ENCODE results near the gene POLR2L.

POLR2L gene

GRCh38 chr11:829847-830294, 12.5 kb downstream of the POLR2L start:
- no peak for TF ChIP-seq EZH2phosphoT487 (IDR thresholded peaks at IDR 0.05; ENCODE audit: low read length)
- TF ChIP-seq EZH2 (optimal IDR thresholded peaks at IDR 0.05; ENCODE audit: low read depth, low read length): no peak
- TF ChIP-seq CTCF (IDR thresholded peaks at IDR 0.05; ENCODE audit: low read length): no peak
- DNase-seq: no peak
- Histone ChIP-seq H4K20me1 (ENCODE audit: insufficient read depth, low read length) (no peaks in the 10 kb centered on the region), H3K4me3 (ENCODE audit: low read length) (peak overlapping the region; percentile 47), H3K9me2 (replicated peaks; ENCODE audit: insufficient read depth, low read length) (no peaks in the 10 kb centered on the region), H3K27ac (ENCODE audit: low read length) (no peak overlapping the region), H2AFZ (ENCODE audit: low read length) (peak overlapping the region; percentile 15; the same call in 1 of the 2 replicates), H3K9ac (ENCODE audit: low read length) (no peak overlapping the region; the same call in 1 of the 2 replicates), H3K79me2 (ENCODE audit: low read length) (peaks cover 6% of the 10 kb centered on the region), H3K4me2 (ENCODE audit: low read depth, low read length) (peak overlapping the region; percentile 85), H3K27me3 (replicated peaks; ENCODE audit: insufficient read depth, low read length) (peaks cover 15% of the 10 kb centered on the region), H3F3A (ENCODE audit: insufficient read depth, low read length) (peaks cover 8% of the 10 kb centered on the region), H3K9me3 (replicated peaks; ENCODE audit: insufficient read depth, low read length) (no peaks in the 10 kb centered on the region), H3K4me1 (ENCODE audit: low read length) (peaks cover 25% of the 10 kb centered on the region), H3K36me3 (replicated peaks; ENCODE audit: insufficient read depth, low read length) (no peaks in the 10 kb centered on the region)

DNA sequence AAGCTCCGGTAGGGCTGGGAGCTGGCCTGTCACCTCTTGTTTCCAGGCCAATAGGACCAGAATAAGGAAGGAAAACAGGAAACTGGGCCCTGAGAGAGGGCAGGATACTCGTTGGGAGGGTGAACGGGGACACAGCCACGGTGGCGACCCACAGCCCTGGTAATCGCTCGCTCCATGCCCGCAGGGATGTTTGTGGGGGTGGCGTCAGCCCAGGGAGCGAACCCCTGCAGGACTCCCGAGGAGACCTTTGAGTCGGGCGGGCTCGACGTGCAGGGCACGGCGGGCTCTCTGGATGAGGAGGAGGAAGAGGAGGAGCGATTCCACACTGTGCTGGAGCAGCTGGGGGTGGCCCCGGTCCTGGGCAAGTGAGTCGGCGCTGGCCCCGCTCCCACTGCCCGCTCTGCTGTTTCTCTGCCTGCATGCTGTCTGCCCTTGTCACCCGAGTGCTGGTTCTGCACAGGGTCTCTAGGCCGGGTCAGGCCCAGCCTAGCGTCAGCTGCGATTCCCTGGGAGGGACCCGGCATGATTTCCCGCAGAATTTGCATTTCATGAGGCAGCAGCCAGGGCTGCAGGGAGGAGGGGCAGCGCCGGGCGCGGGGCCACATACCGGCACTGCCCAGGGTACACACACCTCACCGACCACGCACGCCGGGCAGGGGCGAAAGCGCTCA, 13.0 kb downstream of the POLR2L start:
- peaks cover 15% of the 10 kb centered on the region for H3K27me3 ChIP-seq (replicated peaks; ENCODE audit: insufficient read depth, low read length)
- peaks cover 8% of the 10 kb centered on the region for H3F3A ChIP-seq (ENCODE audit: insufficient read depth, low read length)
- peak overlapping the region; percentile 47 for H3K4me3 ChIP-seq (ENCODE audit: low read length)
- H3K4me2 ChIP-seq (ENCODE audit: low read depth, low read length): peak overlapping the region; percentile 85
- H3K27ac ChIP-seq (ENCODE audit: low read length): no peak overlapping the region
- peaks cover 6% of the 10 kb centered on the region for H3K79me2 ChIP-seq (ENCODE audit: low read length)
- H4K20me1 ChIP-seq (ENCODE audit: insufficient read depth, low read length): no peaks in the 10 kb centered on the region
- peaks cover 25% of the 10 kb centered on the region for H3K4me1 ChIP-seq (ENCODE audit: low read length)
- H3K9ac ChIP-seq (ENCODE audit: low read length): no peak overlapping the region; the same call in 1 of the 2 replicates
- peak overlapping the region; percentile 15; the same call in 1 of the 2 replicates for H2AFZ ChIP-seq (ENCODE audit: low read length)
- TF ChIP-seq EZH2 (optimal IDR thresholded peaks at IDR 0.05; ENCODE audit: low read depth, low read length) (no peak), EZH2phosphoT487 (IDR thresholded peaks at IDR 0.05; ENCODE audit: low read length) (no peak), CTCF (IDR thresholded peaks at IDR 0.05; ENCODE audit: low read length) (no peak)
- no peaks in the 10 kb centered on the region for H3K9me2 ChIP-seq (replicated peaks; ENCODE audit: insufficient read depth, low read length)
- DNase-seq: no peak
- no peaks in the 10 kb centered on the region for H3K9me3 ChIP-seq (replicated peaks; ENCODE audit: insufficient read depth, low read length)
- no peaks in the 10 kb centered on the region for H3K36me3 ChIP-seq (replicated peaks; ENCODE audit: insufficient read depth, low read length)

DNA sequence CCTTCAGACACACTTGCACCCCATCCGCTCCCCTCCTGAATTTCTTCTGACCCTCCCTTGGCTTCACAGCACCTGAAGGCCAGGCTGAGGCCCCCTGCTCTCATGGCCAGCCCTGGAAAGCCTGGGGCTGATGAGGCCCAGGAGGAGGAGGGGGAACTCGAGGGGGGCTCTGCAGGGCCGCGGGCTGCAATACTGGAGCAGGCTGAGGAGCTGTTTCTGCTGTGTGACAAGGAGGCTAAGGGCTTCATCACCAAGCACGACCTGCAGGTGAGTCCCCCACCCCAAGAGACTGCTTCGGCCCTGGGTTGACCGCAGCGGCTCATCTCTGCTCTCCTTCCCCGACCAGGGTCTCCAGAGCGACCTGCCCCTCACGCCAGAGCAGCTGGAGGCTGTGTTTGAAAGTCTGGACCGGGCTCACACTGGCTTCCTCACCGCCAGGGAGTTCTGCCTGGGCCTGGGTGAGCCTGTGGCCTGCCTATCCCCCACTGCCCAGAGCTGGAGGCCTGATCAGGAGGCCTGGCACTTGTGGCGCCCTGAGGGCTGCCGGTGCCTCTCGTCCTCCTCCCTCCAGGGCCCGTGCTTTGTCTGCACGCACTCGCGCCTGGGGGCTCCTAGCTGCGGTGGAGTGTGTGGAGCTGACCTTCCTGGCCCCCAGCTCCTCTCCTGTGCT, 13.7 kb downstream of the POLR2L start:
- H3K79me2 ChIP-seq (ENCODE audit: low read length): peaks cover 4% of the 10 kb centered on the region
- H4K20me1 ChIP-seq (ENCODE audit: insufficient read depth, low read length): no peaks in the 10 kb centered on the region
- H3K4me2 ChIP-seq (ENCODE audit: low read depth, low read length): peak overlapping the region; percentile 85; the same call in 1 of the 2 replicates
- DNase-seq: no peak
- H3K4me1 ChIP-seq (ENCODE audit: low read length): peaks cover 22% of the 10 kb centered on the region
- no peak overlapping the region for H3K27ac ChIP-seq (ENCODE audit: low read length)
- TF ChIP-seq EZH2phosphoT487 (IDR thresholded peaks at IDR 0.05; ENCODE audit: low read length): no peak
- H3K9me3 ChIP-seq (replicated peaks; ENCODE audit: insufficient read depth, low read length): no peaks in the 10 kb centered on the region
- peaks cover 8% of the 10 kb centered on the region for H3F3A ChIP-seq (ENCODE audit: insufficient read depth, low read length)
- H3K9ac ChIP-seq (ENCODE audit: low read length): no peak overlapping the region
- H3K36me3 ChIP-seq (replicated peaks; ENCODE audit: insufficient read depth, low read length): no peaks in the 10 kb centered on the region
- no peak overlapping the region for H3K4me3 ChIP-seq (ENCODE audit: low read length)
- peaks cover 15% of the 10 kb centered on the region for H3K27me3 ChIP-seq (replicated peaks; ENCODE audit: insufficient read depth, low read length)
- no peak overlapping the region for H2AFZ ChIP-seq (ENCODE audit: low read length)
- H3K9me2 ChIP-seq (replicated peaks; ENCODE audit: insufficient read depth, low read length): no peaks in the 10 kb centered on the region

DNA sequence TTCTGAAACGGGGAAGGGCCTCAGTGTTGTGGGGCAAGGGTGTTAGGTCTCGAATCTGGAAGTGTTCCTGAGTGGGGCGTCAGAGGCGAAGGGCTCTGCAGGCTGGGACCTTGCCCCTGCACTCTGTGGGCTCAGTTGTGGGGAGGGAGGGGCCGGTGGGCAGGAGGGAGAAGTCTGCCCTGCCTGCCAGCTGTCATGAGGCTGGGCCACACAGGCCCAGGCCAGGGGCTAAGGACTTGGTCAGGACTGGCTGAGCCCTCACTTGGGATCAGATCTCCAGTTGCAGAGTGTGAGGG, 14.5 kb downstream of the POLR2L start, which contains the start of gene CRACR2B:
CRACR2B (plus strand) TSS at position 23 of the 296 bp plus-strand sequence. CDS start 689 bp downstream, outside the sequence.
- Histone ChIP-seq H3F3A (ENCODE audit: insufficient read depth, low read length) (peaks cover 8% of the 10 kb centered on the region), H3K4me3 (ENCODE audit: low read length) (peak within 1 kb of the TSS; percentile 66), H3K9ac (ENCODE audit: low read length) (peak within 1 kb of the TSS; percentile 57), H3K9me2 (replicated peaks; ENCODE audit: insufficient read depth, low read length) (no peaks in the 10 kb centered on the region), H3K36me3 (replicated peaks; ENCODE audit: insufficient read depth, low read length) (no peaks in the 10 kb centered on the region), H4K20me1 (ENCODE audit: insufficient read depth, low read length) (no peaks in the 10 kb centered on the region), H3K27me3 (replicated peaks; ENCODE audit: insufficient read depth, low read length) (peaks cover 15% of the 10 kb centered on the region), H3K4me1 (ENCODE audit: low read length) (peaks cover 21% of the 10 kb centered on the region), H3K79me2 (ENCODE audit: low read length) (no peaks in the 10 kb centered on the region), H3K27ac (ENCODE audit: low read length) (peak within 1 kb of the TSS; percentile 53; the same call in 1 of the 2 replicates), H2AFZ (ENCODE audit: low read length) (peak within 1 kb of the TSS; percentile 85), H3K9me3 (replicated peaks; ENCODE audit: insufficient read depth, low read length) (no peaks in the 10 kb centered on the region), H3K4me2 (ENCODE audit: low read depth, low read length) (peak within 1 kb of the TSS; percentile 94)
- peak; percentile 48 for DNase-seq
- no peak for TF ChIP-seq EZH2phosphoT487 (IDR thresholded peaks at IDR 0.05; ENCODE audit: low read length)
- no peak for TF ChIP-seq CTCF (IDR thresholded peaks at IDR 0.05; ENCODE audit: low read length)
- no peak for TF ChIP-seq EZH2 (optimal IDR thresholded peaks at IDR 0.05; ENCODE audit: low read depth, low read length)
